OCI-M2 (cell line): Measurements from ENCODE around the gene UBE2E2.

Experiments
- DNase-seq: peaks from one replicate; lab custom pipeline; 2025; ENCODE audit not compliant: unreplicated experiment; lab: John Stamatoyannopoulos, UW

The UBE2E2 gene

GRCh38 chr3:23239211-23240068, 36.3 kb downstream of the UBE2E2 start:
- DNase-seq = no peak

GRCh38 chr3:23240171-23240785, 37.2 kb downstream of the UBE2E2 start:
- DNase-seq = no peak

GRCh38 chr3:23241256-23241655, 38.1 kb downstream of the UBE2E2 start:
- no peak for DNase-seq

GRCh38 chr3:23242106-23242505, 39.0 kb downstream of the UBE2E2 start:
- no peak for DNase-seq

- no peak for DNase-seq
Observed at GRCh38 chr3:23244324-23245041, 41.4 kb downstream of the UBE2E2 start.

GRCh38 chr3:23246651-23247050, 43.5 kb downstream of the UBE2E2 start:
- DNase-seq = no peak

- no peak for DNase-seq
Observed at GRCh38 chr3:23248594-23249131, 45.5 kb downstream of the UBE2E2 start.

GRCh38 chr3:23249961-23250360, 46.8 kb downstream of the UBE2E2 start:
- DNase-seq = no peak

- DNase-seq = no peak
Observed at GRCh38 chr3:23252122-23252521, 49.0 kb downstream of the UBE2E2 start.

- DNase-seq = no peak
Observed at GRCh38 chr3:23253214-23253613, 50.1 kb downstream of the UBE2E2 start.

- DNase-seq = no peak
Observed at GRCh38 chr3:23254282-23254681, 51.2 kb downstream of the UBE2E2 start.

GRCh38 chr3:23254835-23255234, 51.7 kb downstream of the UBE2E2 start:
- no peak for DNase-seq

GRCh38 chr3:23256741-23257435, 53.8 kb downstream of the UBE2E2 start:
- no peak for DNase-seq

- DNase-seq = no peak
Observed at GRCh38 chr3:23258110-23258509, 55.0 kb downstream of the UBE2E2 start.

GRCh38 chr3:23259515-23259914, 56.4 kb downstream of the UBE2E2 start:
- no peak for DNase-seq

GRCh38 chr3:23262766-23263165, 59.6 kb downstream of the UBE2E2 start:
- no peak for DNase-seq

- no peak for DNase-seq
Observed at GRCh38 chr3:23263796-23264195, 60.7 kb downstream of the UBE2E2 start.

- DNase-seq = no peak
Observed at GRCh38 chr3:23264413-23264812, 61.3 kb downstream of the UBE2E2 start.

- DNase-seq = no peak
Observed at GRCh38 chr3:23270423-23270822, 67.3 kb downstream of the UBE2E2 start.

- no peak for DNase-seq
Observed at GRCh38 chr3:23271876-23272741, 69.0 kb downstream of the UBE2E2 start.
